Osteocyte (in vitro differentiated cells): ENCODE results near the gene UBE4A. TPM values are rescaled to one million over a fixed set of nuclear protein-coding genes. Genes with fewer than 3 reads are reported as not detected.

Experiments used
- DNase-seq: peaks from one replicate; pipeline ENCODE4 v3.0.0; 2021; ENCODE audit warnings: mixed read lengths; ENCODE audit not compliant: unreplicated experiment; ENCODE audit errors: extremely low spot score
- H3K27ac Mint-ChIP-seq: one replicate; pipeline ENCODE4 v1.8.0; 2021; ENCODE audit warnings: mild to moderate bottlenecking, mixed read lengths; ENCODE audit not compliant: unreplicated experiment
- H3K27me3 Mint-ChIP-seq: one replicate; pipeline ENCODE4 v1.8.0; 2021; ENCODE audit warnings: mixed read lengths; ENCODE audit not compliant: unreplicated experiment
- H3K36me3 Mint-ChIP-seq: one replicate; pipeline ENCODE4 v1.8.0; 2021; ENCODE audit warnings: mixed read lengths; ENCODE audit not compliant: unreplicated experiment
- H3K4me1 Mint-ChIP-seq: one replicate; pipeline ENCODE4 v1.8.0; 2021; ENCODE audit warnings: mixed read lengths; ENCODE audit not compliant: unreplicated experiment
- H3K4me3 Mint-ChIP-seq: one replicate; pipeline ENCODE4 v1.8.0; 2021; ENCODE audit warnings: mild to moderate bottlenecking, moderate library complexity, mixed read lengths; ENCODE audit not compliant: unreplicated experiment
- H3K9me3 Mint-ChIP-seq: one replicate; pipeline ENCODE4 v1.8.0; 2021; ENCODE audit warnings: mixed read lengths; ENCODE audit not compliant: unreplicated experiment
- total RNA-seq: library from RNA; stranded (reverse); gene quantifications from 2 replicates; pipeline ENCODE4 v1.2.1, GENCODE V29; 2021
- TF ChIP-seq, protein P1 (sequence below): fragments of 200-600 bp; sonication (generic); IDR thresholded peaks from 2 replicates; pipeline ENCODE4 v1.5.0; 2021; ENCODE audit warnings: antibody characterized with exemption, mild to moderate bottlenecking, moderate library complexity

UBE4A gene
- total RNA-seq, 1 donor from 2014 or later = 47.3 TPM

DNA sequence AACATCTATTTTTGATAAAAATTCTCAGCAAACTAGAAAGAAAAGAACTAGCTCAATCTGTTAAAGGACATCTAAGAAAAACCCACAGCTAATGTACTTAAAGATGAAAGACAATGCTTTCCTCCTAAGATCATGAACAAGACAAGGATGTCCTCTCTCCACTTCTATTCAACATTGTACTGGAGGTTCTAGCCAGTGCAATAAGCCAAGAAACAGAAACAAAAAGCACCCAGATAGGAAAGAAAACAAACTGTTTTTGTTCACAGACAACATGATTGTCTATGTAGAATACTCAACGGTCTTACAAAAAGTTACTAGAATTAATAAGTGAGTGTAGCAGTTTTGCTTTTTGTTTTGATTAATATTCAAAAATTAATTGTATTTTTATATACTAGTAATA lies 24.7 kb upstream of the UBE4A start:
- H3K9me3 Mint-ChIP-seq = no peaks in the 10 kb centered on the region
- no peaks in the 10 kb centered on the region for H3K4me1 Mint-ChIP-seq
- H3K27ac Mint-ChIP-seq = no peak overlapping the region
- H3K36me3 Mint-ChIP-seq = no peaks in the 10 kb centered on the region
- no peak overlapping the region for H3K4me3 Mint-ChIP-seq
- no peak for DNase-seq
- TF ChIP-seq, protein P1, sequence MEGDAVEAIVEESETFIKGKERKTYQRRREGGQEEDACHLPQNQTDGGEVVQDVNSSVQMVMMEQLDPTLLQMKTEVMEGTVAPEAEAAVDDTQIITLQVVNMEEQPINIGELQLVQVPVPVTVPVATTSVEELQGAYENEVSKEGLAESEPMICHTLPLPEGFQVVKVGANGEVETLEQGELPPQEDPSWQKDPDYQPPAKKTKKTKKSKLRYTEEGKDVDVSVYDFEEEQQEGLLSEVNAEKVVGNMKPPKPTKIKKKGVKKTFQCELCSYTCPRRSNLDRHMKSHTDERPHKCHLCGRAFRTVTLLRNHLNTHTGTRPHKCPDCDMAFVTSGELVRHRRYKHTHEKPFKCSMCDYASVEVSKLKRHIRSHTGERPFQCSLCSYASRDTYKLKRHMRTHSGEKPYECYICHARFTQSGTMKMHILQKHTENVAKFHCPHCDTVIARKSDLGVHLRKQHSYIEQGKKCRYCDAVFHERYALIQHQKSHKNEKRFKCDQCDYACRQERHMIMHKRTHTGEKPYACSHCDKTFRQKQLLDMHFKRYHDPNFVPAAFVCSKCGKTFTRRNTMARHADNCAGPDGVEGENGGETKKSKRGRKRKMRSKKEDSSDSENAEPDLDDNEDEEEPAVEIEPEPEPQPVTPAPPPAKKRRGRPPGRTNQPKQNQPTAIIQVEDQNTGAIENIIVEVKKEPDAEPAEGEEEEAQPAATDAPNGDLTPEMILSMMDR = no peak
- peaks cover 22% of the 10 kb centered on the region for H3K27me3 Mint-ChIP-seq

DNA sequence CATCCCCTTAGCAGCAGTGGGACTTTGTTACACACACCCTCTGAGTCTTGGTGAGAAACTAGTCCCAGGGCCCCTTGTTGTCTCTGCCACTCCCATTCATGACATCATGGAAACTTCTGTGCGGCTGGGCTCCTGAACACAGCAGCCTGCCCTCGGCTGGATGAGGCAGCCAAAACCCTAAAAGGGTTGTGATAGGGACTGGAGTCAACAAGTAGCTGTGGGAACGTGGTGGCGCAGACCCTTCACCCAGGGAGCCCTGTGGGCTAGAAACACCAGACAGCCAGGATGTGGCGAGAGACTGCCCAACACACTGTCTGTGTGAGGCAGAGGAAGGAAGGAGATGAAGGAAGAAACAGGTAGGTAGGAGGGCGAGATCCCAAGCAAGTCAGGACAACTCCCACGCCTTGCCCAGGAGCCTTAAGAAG lies 20.8 kb upstream of the UBE4A start:
- Mint-ChIP-seq H3K27ac (no peak overlapping the region), H3K27me3 (peaks cover 32% of the 10 kb centered on the region), H3K4me1 (no peaks in the 10 kb centered on the region), H3K4me3 (no peak overlapping the region), H3K9me3 (no peaks in the 10 kb centered on the region), H3K36me3 (no peaks in the 10 kb centered on the region)
- DNase-seq = no peak
- TF ChIP-seq, protein P1 = no peak

DNA sequence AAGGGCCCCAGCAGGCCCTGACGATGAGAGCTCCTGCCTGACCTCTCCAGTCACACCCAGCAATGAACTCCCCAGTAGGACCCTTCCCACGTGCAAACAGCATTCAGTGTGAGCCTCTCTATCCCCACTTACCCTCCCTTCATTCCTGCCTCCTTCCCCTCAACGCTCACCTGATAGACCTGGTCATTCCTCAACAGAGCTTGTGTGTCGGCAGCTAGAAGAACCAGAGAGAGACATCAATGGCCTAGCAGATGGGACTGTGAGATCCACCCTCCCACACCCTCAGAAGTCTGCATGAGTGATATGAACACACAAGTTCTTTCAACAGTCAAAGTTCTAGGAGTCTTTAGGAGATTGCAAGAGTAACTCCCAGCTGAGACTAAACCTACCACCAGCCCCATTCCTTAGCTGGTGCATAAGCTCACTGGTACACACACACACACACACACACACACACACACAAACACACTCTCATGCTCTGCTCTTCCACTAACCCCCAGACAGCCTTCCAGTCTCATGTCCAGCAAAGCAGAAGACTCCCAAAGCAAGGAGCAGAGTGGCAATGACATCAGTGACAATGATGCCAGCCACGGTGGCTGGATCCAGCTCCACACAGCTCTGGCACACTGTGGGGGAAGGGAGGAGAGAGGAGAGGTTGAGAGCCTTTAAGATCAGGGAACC lies 20.0 kb upstream of the UBE4A start:
- Mint-ChIP-seq H3K27ac (no peak overlapping the region), H3K9me3 (no peaks in the 10 kb centered on the region), H3K27me3 (peaks cover 32% of the 10 kb centered on the region), H3K36me3 (no peaks in the 10 kb centered on the region), H3K4me3 (no peak overlapping the region), H3K4me1 (no peaks in the 10 kb centered on the region)
- TF ChIP-seq, protein P1 = no peak
- peak; percentile 44 for DNase-seq

DNA sequence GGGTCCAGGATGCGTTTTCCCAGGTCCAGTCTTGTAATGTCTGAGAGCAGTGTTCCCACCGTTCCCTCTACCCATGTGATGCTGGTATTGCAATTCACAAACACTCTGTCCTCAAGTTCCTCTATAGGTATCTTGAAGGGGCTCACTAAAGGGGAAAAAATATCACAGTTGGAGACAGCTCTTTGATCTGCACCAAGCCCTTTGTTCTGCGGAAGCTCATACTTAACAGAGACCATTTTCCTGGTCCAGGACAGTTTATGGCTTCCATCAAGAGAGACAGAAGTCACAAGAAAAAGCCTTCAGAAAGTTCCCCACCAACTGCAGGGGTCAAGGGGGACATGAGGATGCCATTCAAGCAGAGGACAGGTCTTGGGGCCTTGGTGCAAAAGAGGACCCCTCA lies 19.0 kb upstream of the UBE4A start:
- no peaks in the 10 kb centered on the region for H3K9me3 Mint-ChIP-seq
- no peaks in the 10 kb centered on the region for H3K4me1 Mint-ChIP-seq
- H3K4me3 Mint-ChIP-seq = no peak overlapping the region
- H3K27ac Mint-ChIP-seq = no peak overlapping the region
- DNase-seq = no peak
- peaks cover 37% of the 10 kb centered on the region for H3K27me3 Mint-ChIP-seq
- TF ChIP-seq, protein P1 = no peak
- no peaks in the 10 kb centered on the region for H3K36me3 Mint-ChIP-seq

DNA sequence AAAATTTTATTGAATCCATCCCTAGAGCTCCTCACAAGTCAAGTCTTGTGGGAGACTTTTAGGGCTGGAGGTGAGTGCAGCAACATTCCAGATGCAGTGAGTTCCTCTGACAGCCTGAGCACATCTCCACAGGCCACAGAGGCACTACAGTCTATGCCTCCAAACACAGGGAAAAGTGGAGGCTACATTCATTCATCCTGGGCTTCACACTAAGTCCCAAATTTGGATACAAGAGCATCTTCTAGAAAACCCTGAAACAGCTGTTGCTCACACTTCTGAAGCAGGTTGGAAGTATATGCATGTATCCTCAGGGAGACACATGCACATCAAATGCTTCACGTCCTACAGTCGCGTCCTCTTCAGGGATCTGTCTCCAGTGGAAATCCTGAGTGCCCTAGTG lies 18.1 kb upstream of the UBE4A start:
- DNase-seq = no peak
- no peak overlapping the region for H3K4me3 Mint-ChIP-seq
- TF ChIP-seq, protein P1 = no peak
- no peaks in the 10 kb centered on the region for H3K36me3 Mint-ChIP-seq
- H3K4me1 Mint-ChIP-seq = no peaks in the 10 kb centered on the region
- no peak overlapping the region for H3K27ac Mint-ChIP-seq
- no peaks in the 10 kb centered on the region for H3K9me3 Mint-ChIP-seq
- H3K27me3 Mint-ChIP-seq = peaks cover 43% of the 10 kb centered on the region
